ENCODE data around the gene CLDN4.
"Not testable (repeated sequence)": the region's sequence is repeated elsewhere in the genome, so short reads cannot be mapped to it uniquely, and the experiment has no call there.

CLDN4 gene

GRCh38 chr7:73830681-73831583, at the start of gene CLDN4:
CLDN4 (plus strand) TSS chr7:73830996; CDS start chr7:73831202, 206 bp downstream.
- DNase-seq: peak; percentile 33

- no peak for DNase-seq
Observed at GRCh38 chr7:73786588-73786987, 44.2 kb upstream of the CLDN4 start.

- not testable (repeated sequence) for DNase-seq
Observed at GRCh38 chr7:73787786-73788048, 43.1 kb upstream of the CLDN4 start.

- DNase-seq: no peak
Observed at GRCh38 chr7:73789051-73789450, 41.7 kb upstream of the CLDN4 start.

GRCh38 chr7:73791170-73791690, 39.6 kb upstream of the CLDN4 start:
- not testable (repeated sequence) for DNase-seq

GRCh38 chr7:73795188-73795587, 35.6 kb upstream of the CLDN4 start:
- DNase-seq: not testable (repeated sequence)

GRCh38 chr7:73796656-73797055, 34.1 kb upstream of the CLDN4 start:
- not testable (repeated sequence) for DNase-seq

GRCh38 chr7:73797176-73797575, 33.6 kb upstream of the CLDN4 start:
- DNase-seq: not testable (repeated sequence)

- no peak for DNase-seq
Observed at GRCh38 chr7:73799282-73800141, 31.3 kb upstream of the CLDN4 start.

GRCh38 chr7:73801577-73801976, 29.2 kb upstream of the CLDN4 start:
- no peak for DNase-seq

GRCh38 chr7:73802459-73802858, 28.3 kb upstream of the CLDN4 start:
- no peak for DNase-seq

- DNase-seq: no peak
Observed at GRCh38 chr7:73809467-73809951, 21.3 kb upstream of the CLDN4 start.

GRCh38 chr7:73810998-73811360, 19.8 kb upstream of the CLDN4 start:
- no peak for DNase-seq

GRCh38 chr7:73811760-73812168, 19.0 kb upstream of the CLDN4 start:
- DNase-seq: peak; percentile 48

GRCh38 chr7:73812996-73813395, 17.8 kb upstream of the CLDN4 start:
- DNase-seq: no peak

GRCh38 chr7:73815436-73815835, 15.4 kb upstream of the CLDN4 start:
- DNase-seq: no peak

GRCh38 chr7:73817121-73817520, 13.7 kb upstream of the CLDN4 start:
- DNase-seq: no peak

GRCh38 chr7:73820013-73820412, 10.8 kb upstream of the CLDN4 start:
- DNase-seq: no peak

GRCh38 chr7:73821597-73822285, 9.1 kb upstream of the CLDN4 start:
- DNase-seq: not testable (repeated sequence)

GRCh38 chr7:73822319-73823173, 8.2 kb upstream of the CLDN4 start:
- DNase-seq: peak; percentile 92

GRCh38 chr7:73823257-73823656, 7.5 kb upstream of the CLDN4 start:
- no peak for DNase-seq
